Bone marrow (tissue), 2 donors: ENCODE results near the gene VWA8.

Experiments used
- DNase-seq, 2 donors: peaks; one replicate each; lab custom pipeline; 2025; lab: John Stamatoyannopoulos, UW

Gene VWA8

DNA sequence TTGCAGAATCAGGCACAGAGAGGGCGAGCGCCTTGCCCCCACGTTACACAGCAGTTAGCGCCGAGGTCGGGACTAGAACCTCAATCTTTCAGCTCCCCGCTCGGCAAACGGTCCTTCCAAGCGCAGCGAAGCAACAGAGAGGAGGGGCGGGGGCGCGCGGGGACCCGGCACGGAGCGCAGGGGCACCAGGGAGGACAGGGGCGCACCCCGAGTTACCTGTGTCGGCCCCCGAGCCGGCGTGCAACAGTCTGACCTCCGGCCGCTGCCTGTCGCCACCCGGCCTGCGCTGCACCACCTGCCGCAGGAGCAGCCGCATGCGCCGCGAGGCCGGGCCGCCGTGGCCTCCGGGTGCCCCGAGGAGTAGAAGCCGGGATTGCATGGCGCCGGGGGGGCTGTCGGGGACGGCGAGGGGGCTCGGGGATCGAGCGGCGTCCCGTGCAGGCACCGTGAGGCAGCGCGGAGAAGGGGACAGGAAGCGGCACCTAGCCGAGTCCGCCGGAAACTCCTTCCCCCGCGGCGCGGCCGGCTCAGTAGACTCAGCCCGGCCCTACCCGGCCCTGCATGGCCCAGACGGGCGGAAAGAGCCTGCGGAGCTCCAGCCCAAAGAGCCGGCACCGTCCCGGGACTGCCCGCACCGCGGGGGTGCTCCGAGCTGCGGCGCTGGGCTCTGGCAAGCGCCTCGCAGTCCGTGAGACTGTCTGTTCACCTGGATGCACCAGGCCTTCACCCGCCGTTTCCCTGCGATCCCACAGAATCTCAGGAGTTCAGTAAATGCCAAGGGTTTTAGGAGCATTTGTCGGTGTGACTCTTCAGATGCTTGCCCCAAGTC is at the start of gene VWA8:
Gene VWA8 (minus strand): TSS at position 473 of the 829 bp plus-strand sequence. CDS start 94 bp downstream, at position 379.
- peak; percentile 30 to 71 for DNase-seq

GRCh38 chr13:42009057-42009456 is 48.1 kb upstream of the VWA8 start:
- DNase-seq, result no peak

- no peak for DNase-seq
These were observed 46.9 kb upstream of the VWA8 start for GRCh38 chr13:42007844-42008243.

GRCh38 chr13:42002066-42002465 is 41.2 kb upstream of the VWA8 start:
- DNase-seq, result no peak

GRCh38 chr13:42001580-42001979 is 40.7 kb upstream of the VWA8 start:
- no peak for DNase-seq

GRCh38 chr13:42000846-42001245 is 39.9 kb upstream of the VWA8 start:
- no peak for DNase-seq

- no peak for DNase-seq
These were observed 36.5 kb upstream of the VWA8 start for GRCh38 chr13:41997396-41997795.

DNA sequence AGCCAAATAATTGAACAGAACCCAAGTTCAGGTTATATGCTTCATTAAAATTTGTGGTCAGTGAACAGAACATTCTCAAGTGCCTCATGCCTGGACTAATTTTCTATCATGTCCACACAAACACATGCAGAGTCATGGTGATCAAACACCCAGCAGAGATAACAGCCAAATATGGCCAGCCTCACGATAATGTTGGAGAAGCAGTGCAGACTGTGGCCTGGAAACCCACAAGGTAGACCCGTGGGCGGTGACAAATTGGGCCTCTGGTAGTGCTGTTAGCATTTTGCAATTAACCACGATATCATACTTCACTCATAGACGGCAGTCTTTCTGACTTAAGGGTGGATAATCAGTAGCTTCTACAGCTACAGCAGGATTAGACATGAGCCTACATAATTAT is 35.0 kb upstream of the VWA8 start:
- no peak for DNase-seq

DNA sequence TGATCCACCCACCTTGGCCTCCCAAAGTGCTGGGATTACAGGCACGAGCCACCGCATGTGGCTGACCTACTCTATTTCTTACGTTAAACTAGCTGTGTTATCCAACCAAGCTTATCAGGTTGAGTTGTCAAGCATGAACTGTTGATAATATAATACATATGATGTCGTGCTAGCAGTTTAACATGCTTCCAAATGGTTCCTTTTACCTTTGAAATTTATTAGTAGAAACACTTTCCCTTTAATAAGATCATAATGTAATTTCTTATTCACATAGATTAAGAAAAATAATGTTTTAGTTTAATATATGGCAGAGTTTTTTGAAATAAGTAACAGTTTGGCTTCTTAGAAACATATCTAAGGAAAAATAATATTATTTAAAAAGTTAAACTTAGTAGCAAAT is 34.4 kb upstream of the VWA8 start:
- no peak for DNase-seq

DNA sequence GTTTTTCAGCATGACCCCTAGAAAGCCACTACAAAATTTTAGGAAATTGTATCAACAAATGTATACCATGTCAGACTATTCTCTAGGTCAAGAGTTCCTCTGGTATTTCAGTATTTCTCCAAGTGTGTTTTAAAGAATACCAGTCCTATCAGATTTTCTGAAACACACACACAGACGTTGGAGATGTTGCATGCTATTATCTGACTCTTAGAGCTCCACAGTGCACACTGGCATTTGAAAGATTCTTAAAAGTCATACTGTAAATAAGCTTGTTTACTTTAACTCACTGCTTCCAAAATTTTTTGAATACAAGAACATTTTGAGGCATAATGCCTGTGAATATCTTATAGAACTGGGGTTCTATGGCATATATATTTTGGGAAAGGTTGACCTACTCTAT is 33.8 kb upstream of the VWA8 start:
- no peak for DNase-seq

DNA sequence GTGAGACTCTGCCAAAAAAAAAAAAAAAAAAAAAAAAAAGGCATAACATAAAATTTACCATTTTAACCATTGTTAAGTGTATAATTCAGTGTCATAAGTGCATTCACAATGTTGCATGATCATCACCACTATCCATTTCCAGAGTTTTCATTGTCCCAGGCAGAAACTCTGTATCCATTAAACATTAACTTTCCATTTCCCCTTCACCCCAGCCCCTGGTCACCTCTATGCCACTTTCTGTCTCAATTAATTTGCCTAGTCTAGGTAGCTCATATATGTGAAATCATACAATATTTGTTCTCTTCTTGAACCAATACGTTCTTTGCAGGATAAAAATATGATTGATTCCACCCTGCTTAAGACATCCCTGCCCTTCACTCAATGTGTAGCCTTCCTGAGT is 31.0 kb upstream of the VWA8 start:
- DNase-seq, result no peak

DNA sequence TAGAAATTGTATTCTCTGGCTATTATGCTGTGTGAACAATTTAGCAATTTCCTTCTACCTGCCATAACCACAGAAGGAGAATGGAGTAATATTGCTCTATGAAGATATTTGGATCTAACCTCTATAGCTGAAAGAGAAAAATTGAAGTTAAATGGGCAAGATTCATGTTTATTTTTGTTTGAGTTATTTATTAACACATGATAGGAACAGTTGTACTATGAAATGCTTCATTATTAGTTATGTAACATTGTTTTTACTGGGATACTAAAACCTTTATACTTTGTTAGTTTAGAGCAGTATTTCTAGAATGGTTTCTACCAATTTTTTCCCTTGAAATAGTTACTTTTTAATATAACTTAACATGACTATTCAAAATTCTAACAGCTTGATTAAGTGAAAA is 27.3 kb upstream of the VWA8 start:
- DNase-seq, result no peak

DNA sequence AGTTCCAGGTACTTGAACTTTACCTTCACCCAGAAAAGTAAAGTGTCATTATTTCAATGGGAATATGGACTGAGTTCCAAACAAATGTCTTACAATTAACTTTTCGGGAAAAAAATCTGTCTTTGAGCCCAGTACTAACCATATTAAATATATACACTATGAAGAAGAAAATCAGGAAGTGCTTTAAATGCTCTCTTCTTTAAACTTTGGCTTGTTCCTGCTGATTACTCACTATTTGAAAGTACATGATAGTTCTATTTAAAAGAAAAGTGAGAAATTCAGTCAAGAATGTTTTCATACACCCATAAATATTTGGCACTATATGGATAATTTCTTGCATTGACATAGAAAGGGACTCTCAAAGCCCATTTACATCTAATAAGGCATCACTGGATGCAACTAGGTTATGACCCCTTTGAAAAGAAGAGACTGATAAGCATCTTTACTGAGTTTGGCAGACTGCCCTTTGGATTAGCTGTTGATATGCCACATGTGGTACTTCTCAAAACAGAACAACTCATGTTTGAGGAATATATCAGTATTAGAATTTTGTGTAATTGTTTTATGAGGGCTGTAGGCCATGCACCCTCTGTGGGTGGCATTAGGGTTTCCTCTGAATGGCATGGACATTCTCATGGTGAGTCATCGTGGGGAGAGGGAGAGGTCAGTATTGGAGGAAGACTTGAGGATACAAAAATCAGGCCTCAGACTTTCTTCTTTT is 25.0 kb upstream of the VWA8 start:
- DNase-seq, result peak in 1 of 2 donors; percentile 48

DNA sequence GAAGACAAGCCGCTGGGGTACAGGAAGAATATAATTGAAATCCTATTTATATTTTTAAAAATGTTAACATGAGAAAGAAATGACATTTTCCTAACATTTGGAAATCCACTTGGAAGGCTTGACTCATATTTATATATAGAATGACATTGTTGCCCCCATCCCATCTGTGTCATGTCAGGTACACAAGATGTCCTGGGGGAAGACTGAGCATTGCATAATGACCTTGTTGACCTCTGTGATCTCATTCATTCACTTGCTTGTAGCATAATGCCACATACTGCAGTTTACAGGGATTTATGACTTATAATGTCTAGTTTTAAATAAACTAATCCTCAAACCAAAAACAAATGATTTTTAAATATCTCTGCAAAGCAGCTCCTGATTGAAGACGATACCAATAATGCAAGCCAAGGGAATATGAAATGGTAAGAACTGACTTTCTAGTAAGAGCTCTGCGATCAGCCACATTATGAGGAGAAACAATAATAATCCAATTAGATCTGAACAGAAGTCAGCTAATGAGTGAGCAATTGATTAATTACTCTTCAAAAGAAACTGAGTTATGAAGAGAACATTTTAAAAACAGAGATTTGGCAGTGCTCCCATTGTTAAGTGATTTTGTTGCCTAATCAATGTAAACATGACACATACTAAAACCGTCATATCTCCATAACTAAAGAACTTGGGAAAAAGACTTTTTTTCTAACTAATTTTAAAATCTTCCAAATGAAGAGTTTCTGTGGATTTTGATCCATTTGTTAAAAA is 21.2 kb upstream of the VWA8 start:
- DNase-seq, result no peak

DNA sequence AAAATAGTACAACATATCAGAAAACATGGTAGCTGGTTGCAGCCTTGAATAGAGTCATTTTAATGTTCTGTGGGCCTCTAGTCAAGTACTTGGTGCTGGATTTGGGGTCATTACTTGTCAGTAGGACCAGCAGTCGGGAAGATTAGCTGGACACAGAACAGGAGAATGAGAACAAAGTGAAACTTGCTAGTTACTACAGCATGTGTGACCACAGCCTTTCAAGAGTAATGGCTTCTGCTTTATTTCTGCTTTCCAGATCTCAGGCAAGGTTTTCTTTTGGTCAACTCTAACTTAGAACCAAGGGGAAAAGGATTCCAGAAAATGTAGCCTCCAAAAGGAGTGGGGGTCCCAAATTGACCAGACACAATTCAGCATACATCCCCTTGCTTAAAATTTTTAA is 17.1 kb upstream of the VWA8 start:
- no peak for DNase-seq

- no peak for DNase-seq
These were observed 15.6 kb upstream of the VWA8 start for GRCh38 chr13:41976476-41976875.

DNA sequence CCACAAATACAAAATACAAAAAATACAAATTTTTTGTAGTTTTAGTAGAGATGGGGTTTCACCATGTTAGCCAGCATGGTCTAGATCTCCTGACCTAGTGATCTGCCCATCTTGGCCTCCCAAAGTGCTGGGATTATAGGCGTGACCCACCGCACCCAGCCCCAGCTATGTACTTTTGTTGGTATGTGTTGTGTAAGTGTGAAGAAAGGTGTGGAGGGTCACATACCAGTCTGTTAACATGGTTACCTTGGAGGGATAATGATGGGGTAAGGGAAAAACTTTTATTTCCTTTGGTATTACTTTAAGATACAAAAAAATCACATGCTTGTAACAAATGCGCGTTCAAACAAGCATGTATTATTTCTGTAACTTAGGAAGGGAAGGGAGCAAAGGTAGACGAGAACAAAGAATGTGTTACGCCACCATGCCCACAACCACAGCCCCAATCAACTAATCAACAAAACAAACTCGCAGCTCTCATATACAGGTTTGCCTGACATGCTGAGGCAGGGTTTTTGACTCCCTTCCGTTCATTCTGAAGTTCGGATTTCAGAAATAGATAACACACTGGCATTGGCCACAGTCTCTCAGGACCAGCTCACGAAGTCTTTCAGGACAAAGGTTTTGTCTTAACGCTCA is 13.5 kb upstream of the VWA8 start:
- no peak for DNase-seq

GRCh38 chr13:41973247-41973741 is 12.4 kb upstream of the VWA8 start:
- DNase-seq, result no peak

- DNase-seq, result no peak
These were observed 10.9 kb upstream of the VWA8 start for GRCh38 chr13:41971848-41972247.

- DNase-seq, result no peak
These were observed 10.0 kb upstream of the VWA8 start for GRCh38 chr13:41970918-41971317.

- peak in 1 of 2 donors; percentile 17 for DNase-seq
These were observed 9.1 kb upstream of the VWA8 start for GRCh38 chr13:41970022-41970421.

- DNase-seq, result no peak
These were observed 8.2 kb upstream of the VWA8 start for GRCh38 chr13:41969072-41969471.
